K562 (cell line): ENCODE results near the gene CKMT2. TPM values are rescaled to one million over a fixed set of nuclear protein-coding genes. Genes with fewer than 3 reads are reported as not detected.

ENCODE experiments used
- ATAC-seq: fragments of 200-7000 bp; cut with Tn5 transposase; 3 replicates; pipeline ENCODE4 v1.9.1; 2020; ENCODE audit warnings: moderate library complexity
- BruUV-seq: library from RNA; stranded (reverse); fragments of 400-500 nt; replicated peaks from 2 replicates; lab custom pipeline; 2021; lab: Mats Ljungman, UMichigan
- CTCF ChIA-PET: fragments of 300-600 bp; formaldehyde crosslinking; extraction: SDS; loops from one replicate; lab custom pipeline; 2021; ENCODE audit warnings: low intra/inter-chr PET ratio; lab: Yijun Ruan, JAX
- POLR2A ChIA-PET: fragments of 300-600, 350-650 bp; sonication (Branson Sonifier 250); formaldehyde crosslinking; extraction: SDS; loops from one replicate; lab custom pipeline; 2021; ENCODE audit warnings: antibody characterized with exemption, inconsistent platforms; lab: Yijun Ruan, JAX
- DNase-seq, 4 experiments: peaks; one replicate each; pipeline versions ENCODE4 v3.0.0 to v3.0.0-alpha.2; 2011 to 2018; ENCODE audit warnings: low spot score in 3 of 4, mixed read lengths in 3 of 4; ENCODE audit errors: extremely low read depth in 1 of 4
- FAIRE-seq: peaks from 2 replicates; lab custom pipeline; 2011; peaks lifted over from hg19 to GRCh38; lab: Jason Lieb, UNC
- H2AFZ ChIP-seq: 2 replicates; pipeline ENCODE4 v1.6.0; 2011; ENCODE audit warnings: low read depth, low read length, control low read depth, inconsistent platforms
- H3K27ac ChIP-seq: fragments of 200-600 bp; 3 replicates; pipeline ENCODE4 v1.8.0; 2011; ENCODE audit warnings: low read depth, mild to moderate bottlenecking, control low read depth, inconsistent platforms, low read length, moderate library complexity, mixed read lengths; ENCODE audit errors: extremely low read depth
- H3K27me3 ChIP-seq, 2 experiments: fragments of 300-600 bp in 1 of 2; 2 replicates in 1 of 2; 3 replicates in 1 of 2; pipeline versions ENCODE4 v1.6.0 to v1.8.0; 2011; ENCODE audit warnings: inconsistent platforms in 2 of 2, low read length in 2 of 2, mild to moderate bottlenecking in 1 of 2, mixed read lengths in 1 of 2, moderate library complexity in 1 of 2; ENCODE audit not compliant: control insufficient read depth in 2 of 2, insufficient read depth in 2 of 2
- H3K36me3 ChIP-seq: fragments of 300-600 bp; 3 replicates; pipeline ENCODE4 v1.8.0; 2011; ENCODE audit warnings: mild to moderate bottlenecking, low read length, inconsistent platforms; ENCODE audit not compliant: control insufficient read depth, insufficient read depth
- H3K4me1 ChIP-seq, 2 experiments: fragments of 200-600 bp in 1 of 2; replicated peaks in 1 of 2; 2 replicates in 1 of 2; 3 replicates in 1 of 2; pipeline versions ENCODE4 v1.5.1 to v1.8.0; 2011; ENCODE audit warnings: inconsistent platforms in 2 of 2, low read length in 2 of 2, mild to moderate bottlenecking in 1 of 2, mixed read lengths in 1 of 2, moderate library complexity in 1 of 2; ENCODE audit not compliant: control insufficient read depth in 2 of 2, insufficient read depth in 2 of 2
- H3K4me2 ChIP-seq: 2 replicates; pipeline ENCODE4 v1.6.1; 2011; ENCODE audit warnings: low read length, control low read depth, inconsistent platforms, mixed read lengths; ENCODE audit not compliant: insufficient read depth
- H3K4me3 ChIP-seq: fragments of 200-600 bp; sonication (generic), shearing (Covaris generic); 2 replicates; pipeline ENCODE4 v1.5.1; 2016; ENCODE audit warnings: control low read depth, inconsistent platforms
- H3K79me2 ChIP-seq: fragments of 200-600 bp; 3 replicates; pipeline ENCODE4 v1.8.0; 2011; ENCODE audit warnings: low read length, inconsistent platforms; ENCODE audit not compliant: control insufficient read depth, insufficient read depth
- H3K9ac ChIP-seq, 2 experiments: 2 replicates each; pipeline versions ENCODE4 v1.6.0 to v1.6.1; 2011; ENCODE audit warnings: low read depth in 2 of 2, low read length in 2 of 2, control low read depth in 1 of 2, inconsistent platforms in 1 of 2, mild to moderate bottlenecking in 1 of 2, mixed read lengths in 1 of 2; ENCODE audit not compliant: insufficient read depth in 1 of 2
- H3K9me1 ChIP-seq: one replicate; pipeline ENCODE4 v1.6.0; 2011; ENCODE audit warnings: inconsistent platforms, mild to moderate bottlenecking, low read length, moderate library complexity; ENCODE audit not compliant: control insufficient read depth, insufficient read depth
- H3K9me3 ChIP-seq: replicated peaks from 2 replicates; pipeline ENCODE4 v1.5.1; 2011; ENCODE audit warnings: low read depth, low read length, inconsistent platforms; ENCODE audit not compliant: control insufficient read depth, insufficient read depth
- H4K20me1 ChIP-seq: replicated peaks from 2 replicates; pipeline ENCODE4 v1.6.1; 2011; ENCODE audit warnings: low read length, inconsistent platforms, mixed read lengths; ENCODE audit not compliant: control insufficient read depth, insufficient read depth
- ARHGAP35 ChIP-seq: fragments of 450-650 bp; IDR thresholded peaks from 2 replicates; pipeline ENCODE4 v1.6.1; 2018; ENCODE audit not compliant: partially characterized antibody
- SP2 ChIP-seq: IDR thresholded peaks from 2 replicates; pipeline ENCODE4 v1.6.1; 2011; ENCODE audit warnings: mild to moderate bottlenecking, low read depth, low read length, moderate library complexity; ENCODE audit not compliant: poor library complexity, severe bottlenecking; ENCODE audit errors: extremely low read depth
- WGBS: fragments of 100-300 bp; shearing (Covaris generic); methylation state at CpG from one replicate; pipeline ENCODE4 v1.1.6; 2016; ENCODE audit warnings: low coverage, mixed read lengths; ENCODE audit not compliant: insufficient coverage; ENCODE audit errors: missing lambda C conversion rate; 5-methylcytosine and 5-hydroxymethylcytosine counted together
- in situ Hi-C: fragments of 300-500 bp; cut with MboI; formaldehyde crosslinking; loops from 4 replicates; pipeline ENCODE4 v1.15.0; 2018; ENCODE audit warnings: inconsistent platforms, mixed read lengths
- intact Hi-C: fragments of 100-400 bp; cut with micrococcal nuclease; formaldehyde crosslinking; loops from 2 replicates; pipeline ENCODE4 v1.14.2; 2022
- polyA plus RNA-seq, 8 experiments: library from polyadenylated mRNA; depleted of rRNA in 4 of 8; stranded (reverse) in 5 of 8; unstranded in 3 of 8; fragments of >200 nt; fragmentation: Nextera tagmentation in 2 of 8; fragmentation: Illumina TruSeq in 1 of 8; extraction: Ambion mirVana in 2 of 8; extraction: Trizol in 1 of 8; gene quantifications; 2 replicates each; pipeline versions ENCODE4 v1.2.1 to v1.2.3, GENCODE V29; 2011 to 2014; ENCODE audit warnings: inconsistent platforms in 1 of 8, missing spikeins in 1 of 8
- total RNA-seq, 7 experiments: library from RNA; depleted of rRNA in 6 of 7; stranded (reverse); fragments of >200 nt in 6 of 7; fragmentation: Illumina TruSeq in 2 of 7; extraction: Trizol in 2 of 7; gene quantifications; 2 replicates each; pipeline versions ENCODE4 v1.2.1 to v1.2.3, GENCODE V29; 2011 to 2021; ENCODE audit warnings: low replicate concordance in 1 of 7
- TF ChIP-seq, protein P1 (sequence below): sonication (generic); formaldehyde crosslinking; IDR thresholded peaks from 2 replicates; pipeline ENCODE4 v1.8.0; 2023; ENCODE audit warnings: missing genetic modification reagents, mild to moderate bottlenecking, borderline replicate concordance

Gene CKMT2
- total and polyA plus RNA-seq, 9 of the 15 experiments (the other 6 are each of a cell fraction or from before 2014, with no cell fraction given), result 0.03 TPM; not detected in 8

GRCh38 chr5:81184749-81185110, 48.4 kb upstream of the CKMT2 start:
- Histone ChIP-seq H3K79me2 (no peaks in the 10 kb centered on the region), H4K20me1 (no peaks in the 10 kb centered on the region; the same call in 1 of the 2 replicates), H3K27me3 (peaks cover 28 to 59% of the 10 kb centered on the region in 2 experiments), H3K9ac (no peak overlapping the region), H3K9me3 (no peaks in the 10 kb centered on the region), H3K4me3 (no peak overlapping the region), H3K4me2 (no peak overlapping the region), H3K9me1 (no peaks in the 10 kb centered on the region), H3K27ac (no peak overlapping the region), H3K4me1 (no peaks in the 10 kb centered on the region), H3K36me3 (no peaks in the 10 kb centered on the region), H2AFZ (no peak overlapping the region)
- ChIA-PET POLR2A (interaction anchor here (0.7 kb wide), 1 partner anchor 52 kb away, joined by 3 read pairs; no protein-coding TSS in a partner anchor), CTCF (no interaction called here)
- BruUV-seq, result no TSS peak
- WGBS, result 0% methylated on average over 6 of the region's 6 CpGs
- in situ Hi-C loops (loop anchor here (25.0 kb wide), 1 partner anchor 1072 kb away; no protein-coding TSS in a partner anchor), intact Hi-C loops (no loop called here)
- DNase-seq (no peak), ATAC-seq (no peak), FAIRE-seq (no peak)
- TF ChIP-seq ARHGAP35 (no peak), SP2 (no peak)
- TF ChIP-seq, protein P1, sequence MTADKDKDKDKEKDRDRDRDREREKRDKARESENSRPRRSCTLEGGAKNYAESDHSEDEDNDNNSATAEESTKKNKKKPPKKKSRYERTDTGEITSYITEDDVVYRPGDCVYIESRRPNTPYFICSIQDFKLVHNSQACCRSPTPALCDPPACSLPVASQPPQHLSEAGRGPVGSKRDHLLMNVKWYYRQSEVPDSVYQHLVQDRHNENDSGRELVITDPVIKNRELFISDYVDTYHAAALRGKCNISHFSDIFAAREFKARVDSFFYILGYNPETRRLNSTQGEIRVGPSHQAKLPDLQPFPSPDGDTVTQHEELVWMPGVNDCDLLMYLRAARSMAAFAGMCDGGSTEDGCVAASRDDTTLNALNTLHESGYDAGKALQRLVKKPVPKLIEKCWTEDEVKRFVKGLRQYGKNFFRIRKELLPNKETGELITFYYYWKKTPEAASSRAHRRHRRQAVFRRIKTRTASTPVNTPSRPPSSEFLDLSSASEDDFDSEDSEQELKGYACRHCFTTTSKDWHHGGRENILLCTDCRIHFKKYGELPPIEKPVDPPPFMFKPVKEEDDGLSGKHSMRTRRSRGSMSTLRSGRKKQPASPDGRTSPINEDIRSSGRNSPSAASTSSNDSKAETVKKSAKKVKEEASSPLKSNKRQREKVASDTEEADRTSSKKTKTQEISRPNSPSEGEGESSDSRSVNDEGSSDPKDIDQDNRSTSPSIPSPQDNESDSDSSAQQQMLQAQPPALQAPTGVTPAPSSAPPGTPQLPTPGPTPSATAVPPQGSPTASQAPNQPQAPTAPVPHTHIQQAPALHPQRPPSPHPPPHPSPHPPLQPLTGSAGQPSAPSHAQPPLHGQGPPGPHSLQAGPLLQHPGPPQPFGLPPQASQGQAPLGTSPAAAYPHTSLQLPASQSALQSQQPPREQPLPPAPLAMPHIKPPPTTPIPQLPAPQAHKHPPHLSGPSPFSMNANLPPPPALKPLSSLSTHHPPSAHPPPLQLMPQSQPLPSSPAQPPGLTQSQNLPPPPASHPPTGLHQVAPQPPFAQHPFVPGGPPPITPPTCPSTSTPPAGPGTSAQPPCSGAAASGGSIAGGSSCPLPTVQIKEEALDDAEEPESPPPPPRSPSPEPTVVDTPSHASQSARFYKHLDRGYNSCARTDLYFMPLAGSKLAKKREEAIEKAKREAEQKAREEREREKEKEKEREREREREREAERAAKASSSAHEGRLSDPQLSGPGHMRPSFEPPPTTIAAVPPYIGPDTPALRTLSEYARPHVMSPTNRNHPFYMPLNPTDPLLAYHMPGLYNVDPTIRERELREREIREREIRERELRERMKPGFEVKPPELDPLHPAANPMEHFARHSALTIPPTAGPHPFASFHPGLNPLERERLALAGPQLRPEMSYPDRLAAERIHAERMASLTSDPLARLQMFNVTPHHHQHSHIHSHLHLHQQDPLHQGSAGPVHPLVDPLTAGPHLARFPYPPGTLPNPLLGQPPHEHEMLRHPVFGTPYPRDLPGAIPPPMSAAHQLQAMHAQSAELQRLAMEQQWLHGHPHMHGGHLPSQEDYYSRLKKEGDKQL (CRISPR knock-in tag), result no peak
